HepG2 (cell line): ENCODE data around the gene HNRNPUL1. TPM values are rescaled to one million over a fixed set of nuclear protein-coding genes. Genes with fewer than 3 reads are reported as not detected.

Source experiments
- ATF4 ChIP-seq, 2 experiments: fragments of 450-650 bp in 1 of 2; sonication (generic) in 1 of 2; formaldehyde crosslinking; IDR thresholded peaks; 2 replicates each; pipeline versions ENCODE4 v1.5.0 to v1.8.0; 2020 to 2022; ENCODE audit warnings: mild to moderate bottlenecking in 1 of 2, missing genetic modification reagents in 1 of 2
- CBX1 ChIP-seq: IDR thresholded peaks from one replicate; pipeline ENCODE4 v1.6.1; 2016; ENCODE audit warnings: antibody characterized with exemption, low read depth
- EP300 ChIP-seq, 3 experiments: sonication (generic) in 1 of 3; formaldehyde crosslinking in 1 of 3; IDR thresholded peaks; 2 replicates each; pipeline versions ENCODE4 v1.5.1 to v1.6.1; 2011 to 2020; ENCODE audit warnings: low read depth in 2 of 3, low read length in 2 of 3, borderline replicate concordance in 1 of 3, improper control_type of control experiment in 1 of 3, mild to moderate bottlenecking in 1 of 3, missing genetic modification reagents in 1 of 3, moderate library complexity in 1 of 3
- HDAC2 ChIP-seq: sonication (generic); formaldehyde crosslinking; IDR thresholded peaks from 2 replicates; pipeline ENCODE4 v1.4.0; 2020; ENCODE audit warnings: missing genetic modification reagents
- HOXA9 ChIP-seq: sonication (generic); formaldehyde crosslinking; IDR thresholded peaks from 2 replicates; pipeline ENCODE4 v1.8.1; 2022; ENCODE audit warnings: missing genetic modification reagents, mild to moderate bottlenecking, moderate library complexity, borderline replicate concordance
- KLF16 ChIP-seq, 2 experiments: sonication (generic) in 1 of 2; formaldehyde crosslinking in 1 of 2; IDR thresholded peaks; 2 replicates each; pipeline versions ENCODE4 v1.6.1 to v1.8.0; 2016 to 2023; ENCODE audit warnings: missing genetic modification reagents in 2 of 2, missing compliant biosample characterization in 1 of 2
- MIER3 ChIP-seq: IDR thresholded peaks from 2 replicates; pipeline ENCODE4 v1.6.1; 2016; ENCODE audit warnings: missing compliant biosample characterization, borderline replicate concordance
- MXD4 ChIP-seq: IDR thresholded peaks from 2 replicates; pipeline ENCODE4 v1.6.1; 2016; ENCODE audit warnings: mild to moderate bottlenecking, missing biosample characterization, missing genetic modification reagents
- NR1H2 ChIP-seq: sonication (generic); formaldehyde crosslinking; IDR thresholded peaks from 2 replicates; pipeline ENCODE4 v1.8.1; 2022; ENCODE audit warnings: low read depth, missing genetic modification reagents, borderline replicate concordance
- RXRA ChIP-seq: sonication (generic); formaldehyde crosslinking; IDR thresholded peaks from 2 replicates; pipeline ENCODE4 v1.5.1; 2020; ENCODE audit warnings: missing genetic modification reagents
- SMAD3 ChIP-seq: sonication (generic); formaldehyde crosslinking; IDR thresholded peaks from 2 replicates; pipeline ENCODE4 v1.4.0; 2020; ENCODE audit warnings: missing genetic modification reagents
- SP2 ChIP-seq: sonication (generic); formaldehyde crosslinking; IDR thresholded peaks from 2 replicates; pipeline ENCODE4 v1.5.1; 2020; ENCODE audit warnings: mild to moderate bottlenecking, missing genetic modification reagents
- ZBTB21 ChIP-seq: sonication (generic); formaldehyde crosslinking; IDR thresholded peaks from 2 replicates; pipeline ENCODE4 v1.4.0; 2020; ENCODE audit warnings: missing genetic modification reagents
- ZNF431 ChIP-seq: sonication (generic); formaldehyde crosslinking; IDR thresholded peaks from 2 replicates; pipeline ENCODE4 v1.9.0; 2022; ENCODE audit warnings: missing genetic modification reagents, low read depth, mild to moderate bottlenecking, borderline replicate concordance
- ZNF569 ChIP-seq: sonication (generic); formaldehyde crosslinking; IDR thresholded peaks from 2 replicates; pipeline ENCODE4 v1.5.0; 2020; ENCODE audit warnings: mild to moderate bottlenecking, missing genetic modification reagents, moderate library complexity, borderline replicate concordance
- ZNF616 ChIP-seq: sonication (generic); formaldehyde crosslinking; IDR thresholded peaks from 2 replicates; pipeline ENCODE4 v1.5.0; 2020; ENCODE audit warnings: low read depth, mild to moderate bottlenecking, missing genetic modification reagents
- polyA plus RNA-seq, 8 experiments: library from polyadenylated mRNA; depleted of rRNA in 3 of 8; stranded (reverse) in 7 of 8; unstranded in 1 of 8; fragments of >200 nt; fragmentation: Illumina TruSeq in 4 of 8; extraction: Trizol in 4 of 8; gene quantifications; 2 replicates each; pipeline versions ENCODE4 v1.2.1 to v1.2.3, GENCODE V29; 2011 to 2016; ENCODE audit warnings: low read depth in 4 of 8, missing spikeins in 1 of 8, mixed read lengths in 1 of 8; ENCODE audit not compliant: insufficient read depth in 1 of 8
- total RNA-seq, 5 experiments: library from RNA; depleted of rRNA; stranded (reverse); fragments of >200 nt; fragmentation: Illumina TruSeq; extraction: Trizol; gene quantifications; 2 replicates each; pipeline ENCODE4 v1.2.3, GENCODE V29; 2016; ENCODE audit warnings: low read depth in 1 of 5
- TF ChIP-seq, protein P1 (sequence below): sonication (generic); formaldehyde crosslinking; IDR thresholded peaks from 2 replicates; pipeline ENCODE4 v1.8.0; 2022; ENCODE audit warnings: missing genetic modification reagents, low read depth, mild to moderate bottlenecking, borderline replicate concordance
- TF ChIP-seq, protein P2 (sequence below): sonication (generic); formaldehyde crosslinking; IDR thresholded peaks from 2 replicates; pipeline ENCODE4 v1.4.0; 2020; ENCODE audit warnings: mild to moderate bottlenecking, missing genetic modification reagents
- TF ChIP-seq, protein P3 (sequence below): sonication (generic); formaldehyde crosslinking; IDR thresholded peaks from 2 replicates; pipeline ENCODE4 v1.5.1; 2020; ENCODE audit warnings: mild to moderate bottlenecking, missing genetic modification reagents, moderate library complexity

The HNRNPUL1 gene
- total and polyA plus RNA-seq, 2 of the 13 experiments (the other 11 are each of a cell fraction or from before 2014, with no cell fraction given): 30.9 to 81.7 TPM

- TF ChIP-seq ATF4 (CRISPR knock-in tag; IDR thresholded peaks at IDR 0.05): 0 out of 4 replicates have a peak, but pooled peaks of 1 of the 2 experiments have one; percentile 27
- TF ChIP-seq ZBTB21 (CRISPR knock-in tag): no peak
- TF ChIP-seq NR1H2 (CRISPR knock-in tag): no peak
- TF ChIP-seq, protein P1, sequence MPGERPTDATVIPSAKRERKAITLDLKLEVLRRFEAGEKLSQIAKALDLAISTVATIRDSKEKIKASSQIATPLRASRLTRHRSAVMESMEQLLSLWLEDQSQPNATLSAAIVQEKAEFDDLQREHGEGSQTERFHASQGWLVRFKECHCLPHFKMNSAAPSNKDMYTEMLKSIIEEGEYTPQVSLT (CRISPR knock-in tag): no peak
- no peak for TF ChIP-seq ZNF569 (CRISPR knock-in tag)
- TF ChIP-seq SP2 (CRISPR knock-in tag): no peak
- peak; percentile 25; the same call in 1 of the 2 replicates for TF ChIP-seq HDAC2 (CRISPR knock-in tag)
- no peak for TF ChIP-seq ZNF616 (CRISPR knock-in tag)
- TF ChIP-seq, protein P2, sequence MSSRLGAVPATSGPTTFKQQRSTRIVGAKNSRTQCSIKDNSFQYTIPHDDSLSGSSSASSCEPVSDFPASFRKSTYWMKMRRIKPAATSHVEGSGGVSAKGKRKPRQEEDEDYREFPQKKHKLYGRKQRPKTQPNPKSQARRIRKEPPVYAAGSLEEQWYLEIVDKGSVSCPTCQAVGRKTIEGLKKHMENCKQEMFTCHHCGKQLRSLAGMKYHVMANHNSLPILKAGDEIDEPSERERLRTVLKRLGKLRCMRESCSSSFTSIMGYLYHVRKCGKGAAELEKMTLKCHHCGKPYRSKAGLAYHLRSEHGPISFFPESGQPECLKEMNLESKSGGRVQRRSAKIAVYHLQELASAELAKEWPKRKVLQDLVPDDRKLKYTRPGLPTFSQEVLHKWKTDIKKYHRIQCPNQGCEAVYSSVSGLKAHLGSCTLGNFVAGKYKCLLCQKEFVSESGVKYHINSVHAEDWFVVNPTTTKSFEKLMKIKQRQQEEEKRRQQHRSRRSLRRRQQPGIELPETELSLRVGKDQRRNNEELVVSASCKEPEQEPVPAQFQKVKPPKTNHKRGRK (CRISPR knock-in tag): no peak
- peak; percentile 30; the same call in 1 of the 2 replicates for TF ChIP-seq MXD4 (CRISPR knock-in tag)
- TF ChIP-seq KLF16 (CRISPR knock-in tag; IDR thresholded peaks at IDR 0.05): peak in 1 of 2 experiments; percentile 65; a peak in 1 of 4 replicates
- no peak for TF ChIP-seq HOXA9 (CRISPR knock-in tag)
- TF ChIP-seq RXRA (CRISPR knock-in tag): peak; percentile 81
- TF ChIP-seq ZNF431 (CRISPR knock-in tag): no peak
- TF ChIP-seq, protein P3, sequence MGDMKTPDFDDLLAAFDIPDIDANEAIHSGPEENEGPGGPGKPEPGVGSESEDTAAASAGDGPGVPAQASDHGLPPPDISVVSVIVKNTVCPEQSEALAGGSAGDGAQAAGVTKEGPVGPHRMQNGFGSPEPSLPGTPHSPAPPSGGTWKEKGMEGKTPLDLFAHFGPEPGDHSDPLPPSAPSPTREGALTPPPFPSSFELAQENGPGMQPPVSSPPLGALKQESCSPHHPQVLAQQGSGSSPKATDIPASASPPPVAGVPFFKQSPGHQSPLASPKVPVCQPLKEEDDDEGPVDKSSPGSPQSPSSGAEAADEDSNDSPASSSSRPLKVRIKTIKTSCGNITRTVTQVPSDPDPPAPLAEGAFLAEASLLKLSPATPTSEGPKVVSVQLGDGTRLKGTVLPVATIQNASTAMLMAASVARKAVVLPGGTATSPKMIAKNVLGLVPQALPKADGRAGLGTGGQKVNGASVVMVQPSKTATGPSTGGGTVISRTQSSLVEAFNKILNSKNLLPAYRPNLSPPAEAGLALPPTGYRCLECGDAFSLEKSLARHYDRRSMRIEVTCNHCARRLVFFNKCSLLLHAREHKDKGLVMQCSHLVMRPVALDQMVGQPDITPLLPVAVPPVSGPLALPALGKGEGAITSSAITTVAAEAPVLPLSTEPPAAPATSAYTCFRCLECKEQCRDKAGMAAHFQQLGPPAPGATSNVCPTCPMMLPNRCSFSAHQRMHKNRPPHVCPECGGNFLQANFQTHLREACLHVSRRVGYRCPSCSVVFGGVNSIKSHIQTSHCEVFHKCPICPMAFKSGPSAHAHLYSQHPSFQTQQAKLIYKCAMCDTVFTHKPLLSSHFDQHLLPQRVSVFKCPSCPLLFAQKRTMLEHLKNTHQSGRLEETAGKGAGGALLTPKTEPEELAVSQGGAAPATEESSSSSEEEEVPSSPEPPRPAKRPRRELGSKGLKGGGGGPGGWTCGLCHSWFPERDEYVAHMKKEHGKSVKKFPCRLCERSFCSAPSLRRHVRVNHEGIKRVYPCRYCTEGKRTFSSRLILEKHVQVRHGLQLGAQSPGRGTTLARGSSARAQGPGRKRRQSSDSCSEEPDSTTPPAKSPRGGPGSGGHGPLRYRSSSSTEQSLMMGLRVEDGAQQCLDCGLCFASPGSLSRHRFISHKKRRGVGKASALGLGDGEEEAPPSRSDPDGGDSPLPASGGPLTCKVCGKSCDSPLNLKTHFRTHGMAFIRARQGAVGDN (CRISPR knock-in tag): peak; percentile 51; the same call in 1 of the 2 replicates
- peak; percentile 43; the same call in 1 of the 2 replicates for TF ChIP-seq MIER3 (CRISPR knock-in tag)
- peak; percentile 27 for TF ChIP-seq CBX1
- 0 out of 2 replicates have a peak, but pooled peaks have one; percentile 26 for TF ChIP-seq SMAD3 (CRISPR knock-in tag)
- TF ChIP-seq EP300 (IDR thresholded peaks at IDR 0.05; ENCODE audit: low read depth in 2 of 2, low read length in 2 of 2): peak in 1 of 2 experiments; percentile 18; a peak in 1 of 4 replicates
- peak; percentile 58; the same call in 1 of the 2 replicates for TF ChIP-seq EP300 (CRISPR knock-in tag; IDR thresholded peaks at IDR 0.05; ENCODE audit: borderline replicate concordance)
Observed at GRCh38 chr19:41324921-41325639, 60.9 kb downstream of the HNRNPUL1 start (continued).
